T-helper 1 cell treated with Interleukin-12 subunit alpha and Interleukin-12 subunit beta and Interleukin-4 antibody, amounts not matched to agents 30 μg/mL and 1 μg/mL, for 36 hours (primary cell): ENCODE results near the gene SLC7A14.

Source experiments
- H3K27ac Mint-ChIP-seq: one replicate; pipeline ENCODE4 v1.8.0; 2021; ENCODE audit warnings: mild to moderate bottlenecking, mixed read lengths
- H3K27me3 Mint-ChIP-seq: one replicate; pipeline ENCODE4 v1.8.0; 2021; ENCODE audit warnings: low read depth, mixed read lengths
- H3K36me3 Mint-ChIP-seq: one replicate; pipeline ENCODE4 v1.8.0; 2021; ENCODE audit warnings: low read depth, mixed read lengths
- H3K4me1 Mint-ChIP-seq: one replicate; pipeline ENCODE4 v1.8.0; 2021; ENCODE audit warnings: low read depth, mixed read lengths
- H3K4me3 Mint-ChIP-seq: one replicate; pipeline ENCODE4 v1.8.0; 2021; ENCODE audit warnings: mild to moderate bottlenecking, moderate library complexity, mixed read lengths
- H3K9me3 Mint-ChIP-seq: one replicate; pipeline ENCODE4 v1.8.0; 2021; ENCODE audit warnings: mixed read lengths

Gene SLC7A14

GRCh38 chr3:170420307-170420821 is 165.5 kb downstream of the SLC7A14 start:
- Mint-ChIP-seq H3K9me3 (no peaks in the 10 kb centered on the region), H3K27ac (no peak overlapping the region), H3K27me3 (peaks cover 57% of the 10 kb centered on the region), H3K4me1 (peaks cover 6% of the 10 kb centered on the region), H3K36me3 (peaks cover 3% of the 10 kb centered on the region), H3K4me3 (no peak overlapping the region)

- Mint-ChIP-seq H3K36me3 (peaks cover 3% of the 10 kb centered on the region), H3K9me3 (no peaks in the 10 kb centered on the region), H3K4me1 (peaks cover 6% of the 10 kb centered on the region), H3K4me3 (no peak overlapping the region), H3K27me3 (peaks cover 57% of the 10 kb centered on the region), H3K27ac (no peak overlapping the region)
Observed at GRCh38 chr3:170419557-170420087, 166.3 kb downstream of the SLC7A14 start.

- peaks cover 3% of the 10 kb centered on the region for H3K36me3 Mint-ChIP-seq
- H3K4me1 Mint-ChIP-seq: peaks cover 7% of the 10 kb centered on the region
- H3K27me3 Mint-ChIP-seq: peaks cover 62% of the 10 kb centered on the region
- H3K4me3 Mint-ChIP-seq: peak within 1 kb of the TSS; percentile 75
- no peak within 1 kb of the TSS for H3K27ac Mint-ChIP-seq
- no peaks in the 10 kb centered on the region for H3K9me3 Mint-ChIP-seq
Observed at GRCh38 chr3:170418422-170419398, 167.2 kb downstream of the SLC7A14 start, which contains the start of gene CLDN11. CLDN11 (plus strand) TSS chr3:170418868; CDS start chr3:170419067, 199 bp downstream.

- Mint-ChIP-seq H3K27me3 (peaks cover 58% of the 10 kb centered on the region), H3K4me3 (no peak overlapping the region), H3K4me1 (peaks cover 7% of the 10 kb centered on the region), H3K9me3 (no peaks in the 10 kb centered on the region), H3K27ac (no peak overlapping the region), H3K36me3 (peaks cover 3% of the 10 kb centered on the region)
Observed at GRCh38 chr3:170417090-170417489, 168.8 kb downstream of the SLC7A14 start.

GRCh38 chr3:170414202-170414663 is 171.6 kb downstream of the SLC7A14 start:
- H3K9me3 Mint-ChIP-seq: no peaks in the 10 kb centered on the region
- peaks cover 3% of the 10 kb centered on the region for H3K36me3 Mint-ChIP-seq
- H3K27ac Mint-ChIP-seq: no peak overlapping the region
- H3K4me1 Mint-ChIP-seq: peaks cover 6% of the 10 kb centered on the region
- H3K4me3 Mint-ChIP-seq: no peak overlapping the region
- H3K27me3 Mint-ChIP-seq: peaks cover 35% of the 10 kb centered on the region

GRCh38 chr3:170413291-170413690 is 172.6 kb downstream of the SLC7A14 start:
- H3K4me3 Mint-ChIP-seq: no peak overlapping the region

GRCh38 chr3:170410428-170411029 is 175.3 kb downstream of the SLC7A14 start:
- H3K4me3 Mint-ChIP-seq: no peak overlapping the region
- H3K27ac Mint-ChIP-seq: no peak overlapping the region
- peaks cover 5% of the 10 kb centered on the region for H3K27me3 Mint-ChIP-seq
- H3K4me1 Mint-ChIP-seq: peaks cover 2% of the 10 kb centered on the region
- H3K9me3 Mint-ChIP-seq: no peaks in the 10 kb centered on the region
- H3K36me3 Mint-ChIP-seq: no peaks in the 10 kb centered on the region

More at GRCh38 chr3:170413291-170413690, 172.6 kb downstream of the SLC7A14 start:
- Mint-ChIP-seq H3K9me3 (no peaks in the 10 kb centered on the region), H3K36me3 (peaks cover 2% of the 10 kb centered on the region), H3K27me3 (peaks cover 29% of the 10 kb centered on the region), H3K4me1 (peaks cover 4% of the 10 kb centered on the region), H3K27ac (no peak overlapping the region)
